GM19240 (cell line): ENCODE data around the gene IRX4.

Experiments
- DNase-seq: peaks from one replicate; pipeline ENCODE4 v3.0.0; 2011; ENCODE audit warnings: low spot score; ENCODE audit not compliant: insufficient read length

IRX4 gene

DNA sequence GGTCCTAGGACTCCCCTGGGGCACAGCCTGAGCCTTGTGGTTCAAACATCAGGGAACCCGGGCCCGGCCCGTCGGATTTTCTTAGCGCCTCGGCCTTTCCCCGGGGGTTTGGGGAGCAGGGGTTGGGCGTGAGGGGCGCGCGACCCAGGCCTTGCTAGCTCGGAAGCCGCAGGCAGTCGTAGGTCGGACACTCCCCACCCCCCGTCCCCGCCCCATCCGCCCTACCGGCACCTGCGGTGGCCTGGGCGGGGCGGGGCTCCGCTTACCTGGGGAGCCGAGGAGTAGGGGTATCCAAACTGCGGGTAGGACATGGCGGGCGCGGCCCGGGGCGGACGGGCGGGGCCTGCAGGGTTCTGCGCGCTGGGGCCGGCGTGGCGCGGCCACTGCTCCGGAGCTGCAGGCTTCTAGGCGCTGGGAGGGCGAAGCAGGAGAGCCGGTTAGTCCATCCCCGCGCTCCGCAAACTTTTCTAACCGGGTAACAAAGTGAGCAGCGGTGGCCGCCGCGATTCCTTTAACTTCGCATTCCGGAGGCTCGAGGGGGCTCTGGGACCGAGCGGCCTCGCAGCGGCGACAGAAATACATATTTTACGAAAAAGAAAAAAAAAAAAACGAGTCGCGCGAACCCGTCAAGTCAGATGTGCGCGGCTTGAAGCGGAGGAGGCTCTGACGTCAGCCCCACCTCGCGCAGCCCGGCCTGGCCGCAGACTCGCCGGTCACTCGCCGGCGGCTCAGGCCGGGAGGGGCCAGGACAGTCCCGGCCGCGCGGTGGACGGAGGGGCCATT, at the start of gene IRX4:
TSS of gene IRX4 (minus strand) at position 589 of the 783 bp plus-strand sequence. CDS start at position 311, 278 bp downstream.
- DNase-seq: no peak

DNA sequence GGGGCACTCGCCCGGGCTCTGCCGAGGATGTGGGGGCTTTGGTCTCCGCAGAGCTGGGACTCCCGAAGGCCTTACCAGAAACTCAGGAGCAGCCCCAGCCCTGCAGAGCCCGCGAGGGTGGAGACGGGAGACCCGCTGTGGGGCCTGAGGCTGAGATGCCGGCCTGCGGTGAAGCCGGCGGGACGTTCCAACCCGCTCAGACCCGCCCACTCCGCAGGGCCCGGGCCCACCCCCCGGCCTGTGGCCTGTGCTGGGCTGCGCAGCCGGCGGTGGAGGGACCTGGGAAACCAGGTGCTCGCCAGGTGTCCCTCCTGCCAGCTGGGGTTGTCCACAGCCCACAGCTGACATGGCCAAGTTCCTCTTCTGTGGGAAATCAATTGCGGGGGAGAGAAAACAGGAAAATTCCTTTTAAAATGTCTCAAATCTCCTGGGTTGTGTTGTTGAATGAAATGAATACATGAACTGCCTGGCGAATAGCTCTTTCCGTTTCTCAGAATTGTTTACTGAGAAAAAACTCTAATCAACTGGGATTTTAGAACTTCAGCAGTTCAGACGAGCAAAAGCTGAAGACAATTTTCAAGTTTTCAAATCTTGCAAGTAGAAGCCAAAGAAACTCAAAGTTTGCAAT, 49.0 kb upstream of the IRX4 start:
- no peak for DNase-seq

- DNase-seq: no peak
These were observed 48.3 kb upstream of the IRX4 start for GRCh38 chr5:1930880-1931603.

- no peak for DNase-seq
These were observed 47.8 kb upstream of the IRX4 start for GRCh38 chr5:1930501-1930879.

DNA sequence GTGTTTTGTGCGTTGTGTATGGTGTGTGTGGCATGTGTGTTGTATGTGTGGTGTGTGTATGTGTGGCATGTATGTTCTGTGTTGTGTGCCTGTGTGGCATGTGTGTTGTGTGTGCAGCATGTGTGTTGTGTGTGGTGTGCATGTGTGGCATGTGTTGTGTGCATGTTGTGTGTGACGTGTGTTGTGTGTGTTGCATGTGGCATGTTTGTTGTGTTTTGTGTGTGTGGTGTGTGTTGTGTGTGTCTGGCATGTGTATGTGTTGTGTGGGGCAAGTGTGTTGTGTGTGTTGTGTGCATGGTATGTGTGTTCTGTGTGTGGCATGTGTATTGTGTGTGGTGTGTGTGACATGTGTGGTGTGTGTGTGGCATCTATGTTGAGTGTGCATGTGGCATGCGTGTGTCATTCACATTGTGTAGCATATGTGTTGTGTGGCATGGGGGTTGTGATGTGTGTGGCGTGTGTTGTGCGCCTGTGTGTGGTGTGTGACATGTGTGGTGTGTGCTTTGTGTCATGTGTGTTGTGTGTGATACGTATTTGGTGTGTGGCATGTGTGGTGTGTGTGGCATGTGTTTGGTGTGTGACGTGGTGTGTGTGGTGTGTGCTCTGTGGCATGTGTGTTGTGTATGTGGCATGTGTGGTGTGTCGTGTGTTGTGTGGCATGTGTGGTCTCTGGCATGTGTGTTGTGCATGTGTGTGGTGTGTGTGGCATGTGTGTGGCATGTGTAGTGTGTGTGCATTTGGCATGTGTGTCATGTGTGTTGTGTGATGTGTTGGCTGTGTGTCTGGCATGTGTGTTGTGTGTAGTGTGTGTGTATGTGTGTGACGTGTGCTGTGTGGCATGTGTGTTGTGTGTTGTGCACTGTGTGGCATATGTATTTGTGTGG, 46.6 kb upstream of the IRX4 start:
- DNase-seq: no peak

- DNase-seq: no peak
These were observed 44.0 kb upstream of the IRX4 start for GRCh38 chr5:1926471-1927341.

GRCh38 chr5:1926071-1926440, 43.3 kb upstream of the IRX4 start:
- no peak for DNase-seq

DNA sequence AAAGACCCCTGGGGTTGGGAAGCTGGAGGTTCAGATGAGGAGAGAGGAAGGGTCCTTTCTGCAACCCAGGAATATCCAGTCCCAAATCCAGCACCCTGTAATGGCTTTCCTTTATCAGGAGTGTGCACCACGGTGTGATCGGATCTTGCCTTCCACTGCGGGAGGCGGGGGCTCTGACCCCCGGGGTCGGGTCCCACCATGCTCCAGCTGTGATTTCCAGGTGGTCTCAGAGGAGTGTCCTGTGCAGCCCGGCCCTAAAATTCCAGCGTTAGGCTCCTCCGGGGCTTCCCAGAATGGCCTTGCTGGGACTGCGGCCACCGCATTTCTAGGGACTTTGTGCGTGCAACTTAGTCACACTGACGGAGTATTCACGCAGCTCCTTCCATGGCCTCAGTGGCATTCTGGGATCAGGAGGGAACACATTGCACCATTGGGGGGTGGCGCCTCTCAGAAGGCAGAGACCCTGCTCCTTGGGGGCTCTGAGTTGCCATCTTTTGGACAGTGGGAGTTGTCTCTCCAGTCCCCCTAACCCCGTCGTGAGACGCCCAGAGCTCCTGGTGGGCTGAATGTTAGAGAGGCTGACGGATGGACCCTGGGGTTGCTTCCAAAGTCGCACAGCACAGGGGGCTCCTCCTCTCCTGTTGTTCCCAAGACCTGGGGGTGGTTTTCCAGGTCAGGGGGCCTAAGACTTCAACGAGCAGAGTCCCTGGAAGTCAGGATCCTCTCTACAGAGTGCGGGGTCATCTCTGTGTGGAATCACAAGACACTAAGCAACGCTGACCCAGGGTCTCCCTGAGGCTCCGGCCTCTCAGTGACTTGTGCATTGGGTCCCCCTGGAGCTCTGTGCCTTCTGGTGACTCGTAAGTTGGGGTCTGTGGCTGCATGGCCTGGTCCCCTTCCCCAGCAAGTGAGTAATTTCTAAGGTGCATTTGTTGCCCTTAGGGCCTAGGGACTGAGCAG, 42.7 kb upstream of the IRX4 start:
- no peak for DNase-seq

- no peak for DNase-seq
These were observed 41.0 kb upstream of the IRX4 start for GRCh38 chr5:1923766-1924165.

DNA sequence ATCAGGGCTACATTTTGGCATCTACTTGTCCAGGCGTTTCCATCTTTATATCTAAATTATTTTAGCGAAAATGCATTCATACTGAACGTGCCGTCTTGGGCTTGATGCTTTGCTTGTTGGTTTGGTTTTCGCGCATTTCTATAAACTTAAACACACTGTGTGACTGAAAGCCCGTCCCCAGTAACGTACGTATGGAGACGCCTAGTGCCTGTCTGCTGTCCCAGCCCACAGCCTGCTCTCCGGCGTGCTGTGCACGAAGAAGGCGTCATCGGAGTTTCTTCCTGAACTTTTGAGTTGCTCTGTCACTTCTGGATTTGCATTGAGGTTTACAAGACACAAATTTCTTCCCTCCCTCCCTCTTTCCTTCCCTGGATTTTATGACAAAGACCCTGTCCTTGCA, 40.6 kb upstream of the IRX4 start:
- no peak for DNase-seq

DNA sequence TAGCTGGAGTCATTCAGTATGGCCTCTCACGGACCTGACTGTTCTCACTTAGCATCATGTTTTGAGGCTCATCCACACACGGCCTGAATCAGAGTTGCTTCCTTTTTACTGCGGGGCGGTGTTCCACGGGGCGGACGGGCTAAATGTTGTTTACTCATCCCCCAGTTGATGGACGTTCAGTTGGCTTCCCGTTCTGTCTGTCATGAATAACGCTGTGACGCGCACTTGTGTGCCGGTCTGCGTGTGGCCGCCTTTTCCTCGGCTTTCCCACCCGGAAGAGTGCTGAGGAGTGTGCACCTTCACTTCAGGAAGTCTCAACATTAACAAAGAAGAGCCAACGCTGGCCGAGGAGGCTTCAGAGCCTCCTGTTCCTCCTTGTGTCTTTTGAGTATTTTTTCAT, 39.0 kb upstream of the IRX4 start:
- DNase-seq: no peak

DNA sequence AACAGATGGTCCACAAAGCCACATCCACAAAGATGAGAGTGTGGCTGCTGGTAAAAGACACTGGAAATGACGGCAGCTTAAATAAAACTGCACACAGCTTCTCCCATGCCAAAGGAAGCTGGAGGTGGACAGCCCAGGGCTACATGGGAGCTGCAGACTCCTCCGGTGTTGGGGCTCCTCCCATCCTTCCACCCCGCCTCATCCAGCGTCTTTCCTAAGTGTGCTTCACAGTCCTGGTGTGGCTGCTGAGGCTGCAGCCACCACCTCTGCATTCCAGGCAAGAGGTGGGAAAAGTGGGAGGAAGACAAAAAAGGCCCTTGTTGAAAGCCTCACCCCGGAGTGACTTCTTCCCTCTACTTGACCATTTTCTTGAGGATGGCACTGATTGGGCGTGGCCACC, 37.0 kb upstream of the IRX4 start:
- no peak for DNase-seq

GRCh38 chr5:1919209-1919566, 36.5 kb upstream of the IRX4 start:
- no peak for DNase-seq

- DNase-seq: no peak
These were observed 35.9 kb upstream of the IRX4 start for GRCh38 chr5:1918488-1919208.

GRCh38 chr5:1917830-1918487, 35.2 kb upstream of the IRX4 start:
- DNase-seq: no peak

DNA sequence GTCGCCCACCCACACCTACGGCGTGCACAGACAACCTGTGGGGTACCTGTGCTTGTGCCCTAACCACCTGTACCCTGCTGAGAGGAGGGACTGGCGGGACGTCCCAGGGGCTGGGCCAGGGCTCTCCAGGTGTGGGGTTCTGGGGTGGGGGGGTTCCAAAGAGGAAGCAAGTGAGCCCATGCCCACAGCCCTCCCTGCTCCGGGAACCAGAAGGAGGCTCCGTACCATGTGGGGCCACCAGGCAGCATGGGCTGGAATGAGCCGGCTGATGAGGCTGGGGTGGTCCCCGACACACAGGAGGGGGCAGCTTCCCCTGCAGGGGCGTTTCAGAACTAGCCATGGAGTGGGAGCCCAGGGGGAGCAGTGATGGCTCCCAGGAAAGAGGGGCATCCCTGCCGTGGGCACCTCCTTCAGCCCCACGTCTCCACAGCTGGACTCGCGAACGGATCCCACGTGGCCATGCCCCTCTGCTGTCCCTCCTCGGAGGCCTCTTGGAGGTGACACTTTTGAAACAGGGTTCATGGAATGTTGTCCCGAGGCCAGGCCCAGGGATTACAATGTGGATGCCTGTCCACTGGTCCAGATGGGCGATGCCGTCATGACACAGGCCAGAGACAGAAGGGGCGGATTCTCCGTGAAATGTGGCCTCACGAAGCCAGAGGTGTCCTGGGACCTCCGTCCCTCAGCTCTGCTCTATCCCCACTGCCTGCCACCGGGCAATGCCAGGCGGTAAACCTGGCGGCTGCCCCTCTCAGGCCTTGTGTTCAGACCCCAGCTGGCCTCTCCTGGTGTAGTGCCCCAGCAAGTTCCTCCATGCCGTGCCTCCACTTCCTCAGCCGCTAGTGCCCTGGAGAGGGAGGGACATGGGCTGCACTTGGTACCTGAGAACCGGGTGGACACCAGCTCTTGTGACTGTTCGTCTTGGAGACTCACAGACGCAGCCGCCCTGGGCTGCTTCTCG, 33.6 kb upstream of the IRX4 start:
- no peak for DNase-seq

GRCh38 chr5:1915316-1915715, 32.6 kb upstream of the IRX4 start:
- no peak for DNase-seq
